GM10266 (cell line): ENCODE data around the gene HUS1B.

ENCODE experiments used
- DNase-seq: peaks from one replicate; pipeline ENCODE4 v3.0.0; 2012; ENCODE audit errors: extremely low spot score
- TF ChIP-seq, protein P1 (sequence below): IDR thresholded peaks from 2 replicates; pipeline ENCODE4 v1.5.1; 2012; ENCODE audit warnings: mild to moderate bottlenecking, low read depth; ENCODE audit not compliant: control insufficient read depth, insufficient read depth; ENCODE audit errors: missing control alignments

The HUS1B gene

GRCh38 chr6:622462-622861 is 34.4 kb downstream of the HUS1B start:
- TF ChIP-seq, protein P1, sequence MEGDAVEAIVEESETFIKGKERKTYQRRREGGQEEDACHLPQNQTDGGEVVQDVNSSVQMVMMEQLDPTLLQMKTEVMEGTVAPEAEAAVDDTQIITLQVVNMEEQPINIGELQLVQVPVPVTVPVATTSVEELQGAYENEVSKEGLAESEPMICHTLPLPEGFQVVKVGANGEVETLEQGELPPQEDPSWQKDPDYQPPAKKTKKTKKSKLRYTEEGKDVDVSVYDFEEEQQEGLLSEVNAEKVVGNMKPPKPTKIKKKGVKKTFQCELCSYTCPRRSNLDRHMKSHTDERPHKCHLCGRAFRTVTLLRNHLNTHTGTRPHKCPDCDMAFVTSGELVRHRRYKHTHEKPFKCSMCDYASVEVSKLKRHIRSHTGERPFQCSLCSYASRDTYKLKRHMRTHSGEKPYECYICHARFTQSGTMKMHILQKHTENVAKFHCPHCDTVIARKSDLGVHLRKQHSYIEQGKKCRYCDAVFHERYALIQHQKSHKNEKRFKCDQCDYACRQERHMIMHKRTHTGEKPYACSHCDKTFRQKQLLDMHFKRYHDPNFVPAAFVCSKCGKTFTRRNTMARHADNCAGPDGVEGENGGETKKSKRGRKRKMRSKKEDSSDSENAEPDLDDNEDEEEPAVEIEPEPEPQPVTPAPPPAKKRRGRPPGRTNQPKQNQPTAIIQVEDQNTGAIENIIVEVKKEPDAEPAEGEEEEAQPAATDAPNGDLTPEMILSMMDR = no peak

DNA sequence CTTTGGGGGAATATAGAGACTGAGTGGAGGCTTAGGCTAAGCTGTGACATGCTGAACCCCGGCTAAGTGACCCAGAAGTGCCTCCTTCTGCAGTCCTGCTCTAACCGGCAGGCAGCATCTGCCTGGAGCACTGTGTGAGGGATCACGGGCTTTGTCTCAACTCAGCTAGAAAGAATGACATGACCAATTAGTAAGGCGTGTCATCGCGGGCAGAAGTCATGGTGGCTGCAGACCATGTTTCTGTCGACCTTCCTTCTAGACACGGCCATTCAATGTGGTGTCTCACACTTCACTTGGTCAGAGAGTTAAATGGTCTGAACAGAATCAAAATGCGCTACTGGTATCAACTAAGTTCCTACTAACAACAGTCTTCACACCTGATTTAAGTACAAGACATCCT is 35.0 kb downstream of the HUS1B start:
- TF ChIP-seq, protein P1 = no peak
- no peak for DNase-seq

More at GRCh38 chr6:622462-622861, 34.4 kb downstream of the HUS1B start:
- DNase-seq = no peak

DNA sequence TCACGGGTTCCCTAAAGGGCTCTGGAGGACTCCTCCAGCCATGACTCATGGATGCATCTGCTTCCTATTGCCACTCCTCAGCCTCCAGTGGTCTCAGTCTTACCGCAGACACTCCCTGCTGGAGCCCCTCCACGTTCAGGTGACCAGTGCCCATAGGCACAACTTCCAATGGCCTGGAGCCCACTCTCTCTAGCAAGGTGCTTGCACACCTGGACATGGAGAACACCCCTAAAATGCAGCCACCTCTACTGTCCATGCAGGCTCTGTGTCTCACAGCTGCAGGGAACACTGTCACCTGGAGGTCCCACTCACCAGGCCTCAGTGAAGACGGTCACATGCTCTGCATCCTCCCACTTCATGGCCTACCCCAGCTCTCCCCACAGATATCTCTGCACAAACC is 36.0 kb downstream of the HUS1B start:
- DNase-seq = no peak
- TF ChIP-seq, protein P1 = no peak

DNA sequence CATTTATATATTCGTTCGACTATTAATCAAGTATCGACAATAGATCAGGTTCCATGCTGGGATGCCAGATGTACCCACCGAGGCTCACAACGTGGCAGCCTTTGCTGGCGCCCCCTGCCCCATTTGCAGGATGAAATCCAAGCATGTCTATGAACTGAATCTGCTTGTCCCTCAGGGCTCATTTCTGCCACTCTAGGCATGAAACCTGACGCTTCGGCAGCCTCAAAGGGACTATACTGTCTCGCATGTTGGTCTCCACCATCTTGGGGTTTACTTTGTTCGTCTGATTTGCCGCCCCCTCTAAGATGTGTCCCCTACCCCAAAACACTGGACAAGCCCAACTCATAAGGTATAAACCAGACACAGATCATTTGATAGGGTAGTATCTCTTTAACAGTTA is 36.7 kb downstream of the HUS1B start:
- no peak for DNase-seq

DNA sequence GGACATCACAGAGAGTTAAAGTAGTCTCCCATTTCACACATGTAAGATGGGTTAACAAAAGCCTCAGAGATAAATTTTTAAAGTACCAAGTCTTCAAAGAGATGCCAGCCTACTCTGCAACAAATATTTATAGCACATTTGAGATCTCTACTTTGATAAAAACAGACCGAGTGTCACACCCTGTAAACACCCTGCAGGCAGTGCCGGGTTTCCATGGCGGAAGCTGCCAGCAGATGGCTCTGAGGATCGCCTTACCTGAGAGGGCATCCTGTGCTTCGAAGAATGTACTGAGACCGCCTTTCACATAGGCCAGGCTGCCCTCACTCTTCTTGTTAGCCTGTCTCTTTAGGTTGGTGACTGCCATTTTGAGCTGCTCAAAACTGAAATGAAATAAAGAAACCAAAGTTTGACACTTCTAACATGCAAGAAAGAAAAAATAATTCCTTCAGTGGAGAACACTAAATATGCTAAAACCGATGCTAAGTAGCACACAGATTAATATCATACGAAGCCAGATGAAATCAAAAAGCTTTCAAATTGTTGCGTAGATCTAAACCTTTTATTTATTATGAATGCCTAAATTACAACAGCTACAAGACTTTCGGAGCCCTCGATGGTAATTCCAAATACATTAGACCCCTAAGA is 39.3 kb downstream of the HUS1B start:
- TF ChIP-seq, protein P1 = peak; percentile 30
- no peak for DNase-seq

More for the DNA sequence above, 36.7 kb downstream of the HUS1B start:
- TF ChIP-seq, protein P1 = no peak

DNA sequence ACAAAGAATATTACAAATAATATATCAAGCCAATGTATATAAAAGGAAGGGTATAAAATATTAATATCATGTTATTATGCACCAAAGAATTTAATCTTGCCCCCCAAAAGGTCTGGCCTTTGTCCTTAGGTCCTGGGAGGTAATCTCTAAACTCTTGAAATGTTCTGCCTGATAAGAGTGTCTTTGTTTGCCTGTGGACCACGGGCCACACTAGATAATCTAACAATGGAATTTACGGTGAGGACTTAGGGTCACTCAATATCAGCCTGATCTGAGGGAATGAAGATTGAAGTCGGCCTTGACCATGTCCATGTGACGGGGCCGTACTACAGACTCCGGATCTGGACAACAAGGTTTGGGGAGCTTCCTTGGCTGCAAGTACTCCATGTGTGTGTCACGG is 42.9 kb downstream of the HUS1B start:
- no peak for DNase-seq
- TF ChIP-seq, protein P1 = no peak

- DNase-seq = no peak
- TF ChIP-seq, protein P1 = no peak
Measured at GRCh38 chr6:611928-612327, 45.0 kb downstream of the HUS1B start.
